ENCODE data around the gene CLEC1A. TPM values are rescaled to one million over a fixed set of nuclear protein-coding genes. Genes with fewer than 3 reads are reported as not detected.

CLEC1A gene
- total and polyA plus RNA-seq, 7 donors = 0.96 to 3.8 (median 1.7) TPM

DNA sequence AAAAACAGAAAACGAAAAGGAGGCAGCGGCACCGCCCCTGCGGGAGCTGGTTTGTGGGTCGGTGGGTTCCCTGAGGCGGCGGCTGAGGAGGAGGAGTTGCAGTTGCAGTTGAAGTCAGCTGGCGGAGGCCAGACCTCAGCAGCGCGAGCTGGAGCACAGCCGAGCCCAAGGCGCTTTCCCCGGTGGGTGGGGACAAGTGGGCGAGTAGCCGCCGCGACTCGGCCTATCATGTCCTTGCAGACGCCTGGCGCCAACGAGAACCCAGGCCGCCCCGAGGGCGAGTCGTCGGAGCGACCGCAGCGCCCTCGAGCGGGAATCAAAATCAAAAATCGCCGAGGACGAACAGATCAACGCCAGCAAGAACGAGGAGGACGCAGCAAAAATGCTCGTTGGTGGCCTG lies 12.7 kb upstream of the CLEC1A start:
- no peak for DNase-seq

DNA sequence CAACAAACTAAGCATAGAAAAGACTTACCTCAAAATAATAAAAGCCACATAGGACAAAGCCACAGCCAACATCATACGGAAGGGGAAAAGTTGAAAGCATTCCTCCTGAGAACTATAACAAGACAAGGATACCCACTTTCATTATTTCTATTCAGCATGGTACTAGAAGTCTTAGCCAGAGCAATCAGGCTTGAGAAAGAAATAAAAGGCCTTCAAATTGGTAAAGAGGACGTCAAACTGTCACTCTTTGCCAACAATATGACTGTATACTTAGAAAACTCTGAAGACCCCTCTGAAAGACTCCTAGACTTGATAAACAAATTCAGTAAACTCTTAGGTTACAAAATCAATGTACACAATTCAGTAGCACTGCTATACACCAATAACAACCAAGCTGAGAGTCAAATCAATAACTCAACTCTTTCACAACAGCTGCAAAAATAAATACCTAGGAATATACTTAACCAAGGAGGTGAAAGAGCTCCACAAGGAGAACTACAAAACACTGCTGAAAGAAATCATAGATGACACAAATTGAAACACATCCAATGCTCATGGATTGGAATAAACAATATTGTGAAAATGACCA lies 11.6 kb upstream of the CLEC1A start:
- 78 to 87% (median 82%) methylated on average over 2 of the region's 2 CpGs for WGBS, 3 donors
- no peak for ATAC-seq
- H3K27ac ChIP-seq = no peak overlapping the region

More for the DNA sequence above, 12.7 kb upstream of the CLEC1A start:
- Histone ChIP-seq H3K4me3 (no peak overlapping the region), H3K27me3 (ENCODE audit: insufficient read depth in 3 of 3, low read length in 2 of 3) (no peaks in the 10 kb centered on the region), H3K36me3 (ENCODE audit: insufficient read depth in 1 of 2, low read depth in 1 of 2) (no peaks in the 10 kb centered on the region), H3K27ac (no peak overlapping the region), H3K9me3 (no peaks in the 10 kb centered on the region), H3K4me1 (no peaks in the 10 kb centered on the region)
- TF ChIP-seq CTCF (IDR thresholded peaks at IDR 0.05) = no peak
- intact Hi-C loops (cut with DNase I) = no loop called here
- ATAC-seq = no peak
- 86 to 91% (median 87%) methylated on average over 38 of the region's 38 CpGs for WGBS, 3 donors

DNA sequence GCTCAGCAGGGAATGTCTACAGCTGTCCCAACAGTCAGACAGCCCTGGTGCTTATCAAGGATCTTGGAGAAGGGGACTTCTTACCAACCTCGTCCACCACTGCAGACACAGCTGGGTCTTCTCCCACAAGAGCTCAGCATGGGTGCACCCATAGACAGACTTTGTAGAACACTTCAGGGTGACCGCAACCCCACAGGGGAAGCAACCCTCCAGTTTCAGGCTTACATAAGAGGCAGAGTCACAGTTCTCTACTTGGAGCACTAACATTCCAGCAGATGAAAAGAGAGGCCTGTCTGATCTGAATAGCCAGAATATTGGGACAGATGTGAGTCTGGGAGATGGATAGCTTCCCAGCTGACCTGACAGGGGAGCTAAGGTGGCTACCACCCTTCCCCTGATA lies 3.5 kb upstream of the CLEC1A start:
- Histone ChIP-seq H3K36me3 (ENCODE audit: insufficient read depth in 1 of 2, low read depth in 1 of 2) (no peaks in the 10 kb centered on the region), H3K4me1 (no peaks in the 10 kb centered on the region), H3K27me3 (ENCODE audit: insufficient read depth in 3 of 3, low read length in 2 of 3) (peaks cover 0 to 1% (median 0%) of the 10 kb centered on the region in 3 donors), H3K27ac (no peak overlapping the region), H3K4me3 (no peak overlapping the region), H3K9me3 (no peaks in the 10 kb centered on the region)
- intact Hi-C loops (cut with DNase I) = no loop called here
- DNase-seq (no peak), ATAC-seq (no peak)
- no peak for TF ChIP-seq CTCF (IDR thresholded peaks at IDR 0.05)
- whole genome bisulfite sequencing, 3 donors = 63 to 76% (median 68%) methylated on average over 2 of the region's 2 CpGs

More for the DNA sequence above, 11.6 kb upstream of the CLEC1A start:
- no peaks in the 10 kb centered on the region for H3K27me3 ChIP-seq (ENCODE audit: insufficient read depth in 3 of 3, low read length in 2 of 3)
- no peak for TF ChIP-seq CTCF (IDR thresholded peaks at IDR 0.05)
- H3K36me3 ChIP-seq (ENCODE audit: insufficient read depth in 1 of 2, low read depth in 1 of 2) = no peaks in the 10 kb centered on the region
- no peak overlapping the region for H3K4me3 ChIP-seq
- no peaks in the 10 kb centered on the region for H3K9me3 ChIP-seq
- intact Hi-C loops (cut with DNase I) = no loop called here
- DNase-seq = no peak
- no peaks in the 10 kb centered on the region for H3K4me1 ChIP-seq

DNA sequence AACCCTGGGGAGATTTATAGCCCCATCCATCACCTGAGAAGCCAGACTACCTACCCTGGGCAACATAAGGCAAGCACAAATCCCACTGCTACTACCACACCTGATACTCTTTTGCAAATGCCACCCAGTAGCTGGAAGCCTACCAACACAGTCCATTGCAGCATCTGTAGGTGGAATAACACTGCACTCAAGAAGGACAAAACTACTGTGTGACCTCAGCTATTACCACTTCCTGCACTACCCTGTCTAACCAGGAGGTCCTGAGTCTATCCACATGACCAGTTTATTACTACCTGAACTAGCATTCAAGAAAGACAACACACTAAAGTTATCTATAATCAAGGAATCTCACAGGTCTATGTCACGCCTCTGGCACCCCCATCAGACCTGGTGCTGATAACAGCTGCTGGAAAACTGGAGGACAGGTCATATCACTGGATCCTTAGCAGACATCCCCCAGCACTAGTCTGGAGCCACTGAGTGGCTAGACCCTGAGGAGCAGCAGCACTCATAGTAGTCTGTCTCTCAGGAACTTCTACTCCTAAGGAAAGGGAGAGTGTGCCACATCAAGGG lies 2.9 kb upstream of the CLEC1A start:
- DNase-seq = no peak
- intact Hi-C loops (cut with DNase I) = no loop called here
- H3K4me3 ChIP-seq = no peak overlapping the region
- no peaks in the 10 kb centered on the region for H3K9me3 ChIP-seq
- H3K36me3 ChIP-seq (ENCODE audit: insufficient read depth in 1 of 2, low read depth in 1 of 2) = no peaks in the 10 kb centered on the region
- WGBS, 3 donors = 83 to 89% (median 88%) methylated on average over 1 of the region's 1 CpG
- ATAC-seq = no peak
- no peak overlapping the region for H3K27ac ChIP-seq
- H3K27me3 ChIP-seq (ENCODE audit: insufficient read depth in 3 of 3, low read length in 2 of 3) = peaks cover 0 to 1% (median 0%) of the 10 kb centered on the region in 3 donors
- no peak for TF ChIP-seq CTCF (IDR thresholded peaks at IDR 0.05)
- H3K4me1 ChIP-seq = no peaks in the 10 kb centered on the region
